Natural killer cell (primary cell): ENCODE data around the gene TMIGD2. TPM values are rescaled to one million over a fixed set of nuclear protein-coding genes. Genes with fewer than 3 reads are reported as not detected.

Experiments
- ATAC-seq, 3 donors: fragments of 150-1000 bp in 2 of 3; fragments of 200-7000 bp in 1 of 3; cut with Tn5 transposase; 1 replicate in 1 of 3; 2 replicates in 2 of 3; pipeline ENCODE4 v1.10.0; 2021; ENCODE audit warnings: mild to moderate bottlenecking in 2 of 3, moderate library complexity in 2 of 3
- DNase-seq, 2 donors: peaks; one replicate each; pipeline versions ENCODE4 v3.0.0 to v3.0.0-alpha.2; 2013 to 2021; ENCODE audit warnings: mixed read lengths in 1 of 2
- H3K27ac ChIP-seq: one replicate; pipeline ENCODE4 v1.5.1; 2013; ENCODE audit warnings: mild to moderate bottlenecking, low read length
- H3K27me3 ChIP-seq: one replicate; pipeline ENCODE4 v1.6.1; 2013; ENCODE audit warnings: low read length; ENCODE audit not compliant: control insufficient read depth, insufficient read depth
- H3K36me3 ChIP-seq: one replicate; pipeline ENCODE4 v1.6.1; 2013; ENCODE audit warnings: low read length; ENCODE audit not compliant: control insufficient read depth, insufficient read depth
- H3K4me1 ChIP-seq: one replicate; pipeline ENCODE4 v1.6.1; 2013; ENCODE audit warnings: low read length; ENCODE audit not compliant: control insufficient read depth, insufficient read depth
- H3K4me3 ChIP-seq: one replicate; pipeline ENCODE4 v1.5.1; 2013; ENCODE audit warnings: low read length
- H3K9me3 ChIP-seq: one replicate; pipeline ENCODE4 v1.6.1; 2013; ENCODE audit warnings: low read length; ENCODE audit not compliant: control insufficient read depth, insufficient read depth
- H3K27ac Mint-ChIP-seq, 2 donors: one replicate each; pipeline ENCODE4 v1.8.0; 2022; ENCODE audit warnings: mild to moderate bottlenecking in 2 of 2, mixed read lengths in 2 of 2, moderate library complexity in 1 of 2
- H3K27me3 Mint-ChIP-seq, 2 donors: one replicate each; pipeline ENCODE4 v1.8.0; 2022; ENCODE audit warnings: low read depth in 2 of 2, mixed read lengths in 2 of 2
- H3K36me3 Mint-ChIP-seq: one replicate; pipeline ENCODE4 v1.8.0; 2022; ENCODE audit warnings: mixed read lengths
- H3K4me1 Mint-ChIP-seq, 2 donors: one replicate each; pipeline ENCODE4 v1.8.0; 2022; ENCODE audit warnings: mixed read lengths in 2 of 2
- H3K4me3 Mint-ChIP-seq: one replicate; pipeline ENCODE4 v1.8.0; 2022; ENCODE audit warnings: mild to moderate bottlenecking, moderate library complexity, mixed read lengths
- H3K9me3 Mint-ChIP-seq, 2 donors: one replicate each; pipeline ENCODE4 v1.8.0; 2022; ENCODE audit warnings: mixed read lengths in 2 of 2
- WGBS: methylation state at CpG from one replicate; pipeline ENCODE4 v1.1.7; 2013; ENCODE audit warnings: missing lambda C conversion rate; ENCODE audit not compliant: insufficient coverage; 5-methylcytosine and 5-hydroxymethylcytosine counted together
- intact Hi-C: fragments of 100-400 bp; cut with micrococcal nuclease; formaldehyde crosslinking; loops from one replicate; pipeline ENCODE4 v1.14.2; 2022
- total RNA-seq, 4 donors: library from RNA; stranded (reverse); fragments of 120-200 nt in 1 of 4; gene quantifications; one replicate each; pipeline versions ENCODE4 v1.2.3 to v1.2.4, GENCODE V29; 2013 to 2022
- TF ChIP-seq, protein P1 (sequence below): fragments of 200-600 bp; IDR thresholded peaks from one replicate; pipeline ENCODE4 v1.8.0; 2022; ENCODE audit warnings: antibody characterized with exemption

TMIGD2 gene
- total RNA-seq, 3 donors from 2014 or later (not counting 1 experiment from before 2014, with no cell fraction given), result 33.8 to 45.3 (median 41.1) TPM

DNA sequence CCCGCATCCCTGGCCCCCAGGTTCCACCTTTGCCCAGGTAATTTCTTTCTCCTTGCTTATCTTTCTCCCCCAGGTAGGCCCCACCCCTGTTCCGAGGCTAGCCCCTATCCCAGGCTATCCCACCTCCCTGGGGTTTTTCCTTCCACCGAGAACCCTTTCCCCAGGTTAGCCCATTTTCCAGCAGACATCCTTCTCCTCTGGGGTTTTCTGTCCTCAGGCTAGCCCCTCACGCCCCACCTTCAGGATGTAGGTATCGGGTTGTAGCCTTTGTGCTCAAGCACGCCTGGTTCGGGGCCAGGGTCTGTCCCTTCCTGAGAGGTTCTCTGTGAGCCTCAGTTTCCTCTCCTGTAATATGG is 3.0 kb upstream of the TMIGD2 start:
- 95% methylated on average over 7 of the region's 7 CpGs for WGBS
- Mint-ChIP-seq H3K4me1 (peaks cover 25 to 44% of the 10 kb centered on the region in 2 donors), H3K4me3 (peak overlapping the region; percentile 67), H3K27me3 (no peaks in the 10 kb centered on the region), H3K36me3 (no peaks in the 10 kb centered on the region), H3K9me3 (no peaks in the 10 kb centered on the region), H3K27ac (peak overlapping the region in 1 of 2 donors; percentile 61)
- no peak for ATAC-seq
- TF ChIP-seq, protein P1, sequence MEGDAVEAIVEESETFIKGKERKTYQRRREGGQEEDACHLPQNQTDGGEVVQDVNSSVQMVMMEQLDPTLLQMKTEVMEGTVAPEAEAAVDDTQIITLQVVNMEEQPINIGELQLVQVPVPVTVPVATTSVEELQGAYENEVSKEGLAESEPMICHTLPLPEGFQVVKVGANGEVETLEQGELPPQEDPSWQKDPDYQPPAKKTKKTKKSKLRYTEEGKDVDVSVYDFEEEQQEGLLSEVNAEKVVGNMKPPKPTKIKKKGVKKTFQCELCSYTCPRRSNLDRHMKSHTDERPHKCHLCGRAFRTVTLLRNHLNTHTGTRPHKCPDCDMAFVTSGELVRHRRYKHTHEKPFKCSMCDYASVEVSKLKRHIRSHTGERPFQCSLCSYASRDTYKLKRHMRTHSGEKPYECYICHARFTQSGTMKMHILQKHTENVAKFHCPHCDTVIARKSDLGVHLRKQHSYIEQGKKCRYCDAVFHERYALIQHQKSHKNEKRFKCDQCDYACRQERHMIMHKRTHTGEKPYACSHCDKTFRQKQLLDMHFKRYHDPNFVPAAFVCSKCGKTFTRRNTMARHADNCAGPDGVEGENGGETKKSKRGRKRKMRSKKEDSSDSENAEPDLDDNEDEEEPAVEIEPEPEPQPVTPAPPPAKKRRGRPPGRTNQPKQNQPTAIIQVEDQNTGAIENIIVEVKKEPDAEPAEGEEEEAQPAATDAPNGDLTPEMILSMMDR, result no peak
- Histone ChIP-seq H3K27me3 (no peaks in the 10 kb centered on the region), H3K9me3 (no peaks in the 10 kb centered on the region), H3K27ac (no peak overlapping the region), H3K4me1 (peaks cover 46% of the 10 kb centered on the region), H3K36me3 (peaks cover 2% of the 10 kb centered on the region), H3K4me3 (no peak overlapping the region)
- intact Hi-C loops, result no loop called here
- DNase-seq, result no peak

DNA sequence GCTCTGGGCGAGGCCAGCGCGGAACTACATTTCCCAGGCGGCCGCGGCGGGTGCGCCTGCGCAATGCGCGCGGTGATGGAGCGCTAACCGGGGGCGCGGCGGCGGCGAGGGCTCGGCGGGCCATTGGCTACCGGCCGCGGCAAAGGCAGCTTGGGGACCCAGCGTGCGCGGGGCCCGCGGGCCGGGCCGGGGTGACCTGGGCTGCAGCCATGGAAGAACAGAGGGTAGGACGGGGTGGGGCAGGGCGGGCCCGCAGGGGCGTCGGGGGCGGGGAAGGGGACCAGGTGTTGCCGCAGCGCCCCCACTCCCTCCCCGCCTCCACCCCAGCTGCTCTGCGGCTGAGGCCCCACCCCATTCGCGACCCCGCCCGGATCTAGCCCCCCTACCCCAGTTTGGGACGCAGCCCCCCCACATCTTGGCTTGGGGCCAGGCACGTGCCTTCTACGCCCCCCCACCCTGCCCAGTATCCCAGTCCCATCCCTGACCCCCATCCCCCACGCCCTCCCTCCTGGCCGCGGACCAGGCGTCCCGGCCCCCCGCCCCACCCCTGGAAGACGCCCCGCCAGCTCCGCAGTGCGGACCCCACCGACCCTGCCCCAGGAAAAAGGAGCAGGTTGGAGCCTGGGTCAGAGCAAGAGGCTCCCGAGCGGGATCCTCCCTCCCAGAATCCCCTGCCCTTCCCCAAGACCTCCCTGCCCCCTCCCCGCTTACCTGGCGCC is 2.5 kb upstream of the TMIGD2 start, which contains the start of gene FSD1:
Gene FSD1 (plus strand): TSS at position 61 of the 719 bp plus-strand sequence. CDS start 149 bp downstream, at position 210.
- ATAC-seq (peak; percentile 68 to 74 (median 69)), DNase-seq (peak; percentile 66 to 73)
- no peaks in the 10 kb centered on the region for H3K36me3 Mint-ChIP-seq
- H3K27me3 Mint-ChIP-seq, result no peaks in the 10 kb centered on the region
- peaks cover 25 to 44% of the 10 kb centered on the region in 2 donors for H3K4me1 Mint-ChIP-seq
- Histone ChIP-seq H3K9me3 (no peaks in the 10 kb centered on the region), H3K36me3 (peaks cover 2% of the 10 kb centered on the region), H3K4me1 (peaks cover 46% of the 10 kb centered on the region), H3K4me3 (peak within 1 kb of the TSS; percentile 1), H3K27ac (peak within 1 kb of the TSS; percentile 92), H3K27me3 (no peaks in the 10 kb centered on the region)
- WGBS, result 10% methylated on average over 56 of the region's 63 CpGs
- TF ChIP-seq, protein P1, result no peak
- intact Hi-C loops, result loop anchor here (5.0 kb wide), 1 partner anchor 37 kb away; no protein-coding TSS in a partner anchor
- H3K9me3 Mint-ChIP-seq, result no peaks in the 10 kb centered on the region
- peak within 1 kb of the TSS; percentile 80 to 94 for H3K27ac Mint-ChIP-seq
- H3K4me3 Mint-ChIP-seq, result peak within 1 kb of the TSS; percentile 86

DNA sequence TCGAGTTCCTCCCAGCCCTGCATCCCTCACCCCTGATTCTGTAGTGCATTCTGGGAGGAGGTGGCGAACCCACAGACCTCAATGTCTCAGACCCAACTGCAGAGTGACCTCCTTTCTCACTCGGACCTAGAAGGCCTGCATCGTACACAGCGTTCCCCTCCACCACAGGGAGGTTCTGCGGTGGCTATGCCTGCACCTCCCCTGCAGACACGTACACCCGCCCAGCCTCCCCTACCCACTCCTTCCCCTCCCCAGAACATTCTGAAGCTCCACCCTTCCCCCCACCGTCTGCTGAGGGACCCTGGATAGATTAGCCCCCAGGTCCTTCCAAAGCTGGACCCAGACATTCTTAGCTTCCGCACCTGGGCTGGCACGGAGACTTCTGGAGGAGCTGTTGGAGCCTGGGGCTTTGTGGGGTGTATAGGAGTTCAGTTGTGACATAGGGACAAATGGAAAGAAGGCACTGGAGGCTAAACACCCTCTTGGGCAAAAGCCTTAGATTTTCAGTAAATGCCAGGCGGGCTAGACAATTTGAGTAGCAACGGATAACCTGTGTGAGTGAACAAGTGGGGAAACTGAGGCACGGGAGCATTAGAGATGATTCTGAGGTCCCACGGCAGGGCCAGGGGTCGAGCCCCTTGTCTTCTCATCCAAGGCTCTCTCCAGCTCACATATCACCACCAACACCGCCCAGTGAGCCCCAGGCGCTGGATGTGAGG is 1.8 kb upstream of the TMIGD2 start:
- ATAC-seq, result peak; percentile 64 to 75 (median 65)
- TF ChIP-seq, protein P1, result no peak
- DNase-seq, result no peak
- 29% methylated on average over 18 of the region's 18 CpGs for WGBS
- Histone ChIP-seq H3K36me3 (peaks cover 2% of the 10 kb centered on the region), H3K27ac (peak overlapping the region; percentile 92), H3K4me1 (peaks cover 48% of the 10 kb centered on the region), H3K27me3 (no peaks in the 10 kb centered on the region), H3K9me3 (no peaks in the 10 kb centered on the region), H3K4me3 (peak overlapping the region; percentile 1)
- intact Hi-C loops, result loop anchor here (5.0 kb wide), 1 partner anchor 37 kb away; no protein-coding TSS in a partner anchor
- Mint-ChIP-seq H3K4me3 (peak overlapping the region; percentile 86), H3K27ac (peak overlapping the region; percentile 80 to 94), H3K36me3 (no peaks in the 10 kb centered on the region), H3K9me3 (no peaks in the 10 kb centered on the region), H3K4me1 (peaks cover 25 to 50% of the 10 kb centered on the region in 2 donors), H3K27me3 (no peaks in the 10 kb centered on the region)
